Measurements from ENCODE around the gene NFE2L1.

GRCh38 chr17:48038687-48039086, 9.5 kb upstream of the NFE2L1 start:
- TF ChIP-seq EZH2phosphoT487 (IDR thresholded peaks at IDR 0.05; ENCODE audit: low read depth, severe bottlenecking, unreplicated experiment) (no peak), EZH2 (IDR thresholded peaks at IDR 0.05; ENCODE audit: borderline replicate concordance) (no peak)
- TF ChIP-seq, protein P1, sequence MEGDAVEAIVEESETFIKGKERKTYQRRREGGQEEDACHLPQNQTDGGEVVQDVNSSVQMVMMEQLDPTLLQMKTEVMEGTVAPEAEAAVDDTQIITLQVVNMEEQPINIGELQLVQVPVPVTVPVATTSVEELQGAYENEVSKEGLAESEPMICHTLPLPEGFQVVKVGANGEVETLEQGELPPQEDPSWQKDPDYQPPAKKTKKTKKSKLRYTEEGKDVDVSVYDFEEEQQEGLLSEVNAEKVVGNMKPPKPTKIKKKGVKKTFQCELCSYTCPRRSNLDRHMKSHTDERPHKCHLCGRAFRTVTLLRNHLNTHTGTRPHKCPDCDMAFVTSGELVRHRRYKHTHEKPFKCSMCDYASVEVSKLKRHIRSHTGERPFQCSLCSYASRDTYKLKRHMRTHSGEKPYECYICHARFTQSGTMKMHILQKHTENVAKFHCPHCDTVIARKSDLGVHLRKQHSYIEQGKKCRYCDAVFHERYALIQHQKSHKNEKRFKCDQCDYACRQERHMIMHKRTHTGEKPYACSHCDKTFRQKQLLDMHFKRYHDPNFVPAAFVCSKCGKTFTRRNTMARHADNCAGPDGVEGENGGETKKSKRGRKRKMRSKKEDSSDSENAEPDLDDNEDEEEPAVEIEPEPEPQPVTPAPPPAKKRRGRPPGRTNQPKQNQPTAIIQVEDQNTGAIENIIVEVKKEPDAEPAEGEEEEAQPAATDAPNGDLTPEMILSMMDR (IDR thresholded peaks at IDR 0.05; ENCODE audit: poor library complexity): no peak

All from hepatocyte (in vitro differentiated cells).